H1 (cell line): ENCODE results near the gene FARS2. TPM values are rescaled to one million over a fixed set of nuclear protein-coding genes. Genes with fewer than 3 reads are reported as not detected.

ENCODE experiments used
- ASH2L ChIP-seq: fragments of 200-600, 300-600 bp; sonication (generic); IDR thresholded peaks from one replicate; pipeline ENCODE4 v1.7.1; 2017; ENCODE audit warnings: low read length
- ATF2 ChIP-seq: IDR thresholded peaks from 2 replicates; pipeline ENCODE4 v1.6.1; 2012; ENCODE audit warnings: low read length, inconsistent platforms
- BRCA1 ChIP-seq: IDR thresholded peaks from 2 replicates; pipeline ENCODE4 v1.6.1; 2012; ENCODE audit warnings: low read depth, low read length, improper control_type of control experiment
- CEBPB ChIP-seq: IDR thresholded peaks from 2 replicates; pipeline ENCODE4 v1.6.1; 2012; ENCODE audit warnings: low read depth, low read length
- CHD1 ChIP-seq: IDR thresholded peaks from 2 replicates; pipeline ENCODE4 v1.6.1; 2012; ENCODE audit warnings: low read depth, low read length, improper control_type of control experiment
- CTBP2 ChIP-seq: IDR thresholded peaks from 2 replicates; pipeline ENCODE4 v1.7.0; 2011; ENCODE audit warnings: borderline replicate concordance, mild to moderate bottlenecking, moderate library complexity, mixed read lengths, low read length; ENCODE audit not compliant: insufficient read depth, insufficient read length
- HDAC6 ChIP-seq: IDR thresholded peaks from one replicate; pipeline ENCODE4 v1.7.1; 2012; ENCODE audit warnings: low read depth, mild to moderate bottlenecking, inconsistent platforms, low read length, moderate library complexity
- JUND ChIP-seq: IDR thresholded peaks from 2 replicates; pipeline ENCODE4 v1.6.1; 2011; ENCODE audit warnings: mild to moderate bottlenecking, improper control_type of control experiment, low read length
- KDM4A ChIP-seq: IDR thresholded peaks from one replicate; pipeline ENCODE4 v1.7.1; 2012; ENCODE audit warnings: low read depth, mild to moderate bottlenecking, moderate library complexity, low read length, inconsistent platforms; ENCODE audit not compliant: severe bottlenecking
- MAX ChIP-seq: IDR thresholded peaks from 2 replicates; pipeline ENCODE4 v1.6.1; 2012; ENCODE audit warnings: inconsistent platforms
- NRF1 ChIP-seq: IDR thresholded peaks from 2 replicates; pipeline ENCODE4 v1.6.1; 2011; ENCODE audit warnings: mild to moderate bottlenecking, low read depth, low read length, improper control_type of control experiment
- POLR2A ChIP-seq, 2 experiments: IDR thresholded peaks; 1 replicate in 1 of 2; 2 replicates in 1 of 2; pipeline ENCODE4 v1.6.1; 2011; ENCODE audit warnings: low read depth in 2 of 2, low read length in 2 of 2, mild to moderate bottlenecking in 2 of 2; ENCODE audit errors: control extremely low read depth in 1 of 2
- POLR2AphosphoS5 ChIP-seq: IDR thresholded peaks from 2 replicates; pipeline ENCODE4 v1.6.1; 2011; ENCODE audit warnings: low read depth, low read length
- POU5F1 ChIP-seq: IDR thresholded peaks from 2 replicates; pipeline ENCODE4 v1.6.1; 2011; ENCODE audit warnings: low read depth, mild to moderate bottlenecking, low read length, moderate library complexity
- SAP30 ChIP-seq: fragments of 300-600 bp; sonication (generic); IDR thresholded peaks from 2 replicates; pipeline ENCODE4 v1.7.1; 2012; ENCODE audit warnings: low read length, moderate library complexity, mild to moderate bottlenecking, inconsistent platforms; ENCODE audit not compliant: insufficient read depth, insufficient replicate concordance
- SIN3A ChIP-seq, 2 experiments: IDR thresholded peaks in 1 of 2; conservative IDR thresholded peaks in 1 of 2; 2 replicates each; pipeline ENCODE4 v1.6.1; 2011 to 2012; ENCODE audit warnings: low read length in 2 of 2, improper control_type of control experiment in 1 of 2, low read depth in 1 of 2, mild to moderate bottlenecking in 1 of 2
- SIX5 ChIP-seq: IDR thresholded peaks from 2 replicates; pipeline ENCODE4 v1.6.1; 2011; ENCODE audit warnings: mild to moderate bottlenecking, low read depth, low read length
- SP1 ChIP-seq: IDR thresholded peaks from 2 replicates; pipeline ENCODE4 v1.6.1; 2011; ENCODE audit warnings: low read depth, low read length
- SP2 ChIP-seq: IDR thresholded peaks from 2 replicates; pipeline ENCODE4 v1.6.1; 2012; ENCODE audit warnings: mild to moderate bottlenecking, low read length, inconsistent platforms
- SRF ChIP-seq: IDR thresholded peaks from 2 replicates; pipeline ENCODE4 v1.6.1; 2011; ENCODE audit warnings: mild to moderate bottlenecking, low read depth, low read length, moderate library complexity
- SUZ12 ChIP-seq: fragments of 200-600 bp; sonication (generic); IDR thresholded peaks from 2 replicates; pipeline ENCODE4 v1.6.1; 2012; ENCODE audit warnings: mild to moderate bottlenecking, inconsistent platforms, low read length, moderate library complexity, mixed read lengths
- TEAD4 ChIP-seq: IDR thresholded peaks from 2 replicates; pipeline ENCODE4 v1.6.1; 2012; ENCODE audit warnings: low read depth, low read length, inconsistent platforms, mixed read lengths
- YY1 ChIP-seq: IDR thresholded peaks from 2 replicates; pipeline ENCODE4 v1.6.1; 2011; ENCODE audit warnings: low read depth, mild to moderate bottlenecking, low read length
- polyA plus RNA-seq, 7 experiments: library from polyadenylated mRNA; depleted of rRNA in 3 of 7; stranded (reverse) in 5 of 7; unstranded in 2 of 7; fragments of >200 nt in 5 of 7; fragments of 200-250 nt in 2 of 7; gene quantifications; 1 replicate in 5 of 7; 2 replicates in 1 of 7; 4 replicates in 1 of 7; pipeline versions ENCODE4 v1.2.1 to v1.2.3, GENCODE V29; 2011 to 2013; ENCODE audit warnings: missing spikeins in 2 of 7, mixed read lengths in 2 of 7
- total RNA-seq: library from RNA; stranded (reverse); fragmentation: NEBNext Ultra II Directional; extraction: Animal tissue kit (Norgen Biotek cat#: 25700); gene quantifications from 2 replicates; pipeline ENCODE4 v1.2.1, GENCODE V29; 2021

The FARS2 gene
- total and polyA plus RNA-seq, 2 of the 8 experiments (the other 6 are each of a cell fraction or from before 2014, with no cell fraction given): 11.7 to 14.4 TPM

- TF ChIP-seq CEBPB (no peak), JUND (no peak), KDM4A (peak; percentile 63), SUZ12 (no peak), ASH2L (peak; percentile 79), SRF (no peak), HDAC6 (no peak), MAX (peak; percentile 78), POLR2A (IDR thresholded peaks at IDR 0.05; ENCODE audit: control extremely low read depth in 1 of 2, low read depth in 2 of 2, low read length in 2 of 2) (peak; percentile 34 to 62), TEAD4 (peak; percentile 41; the same call in 1 of the 2 replicates), SP2 (no peak), POLR2AphosphoS5 (peak; percentile 12), SIN3A (conservative IDR thresholded peaks at IDR 0.05 in 1 of 2, IDR thresholded peaks at IDR 0.05 in 1 of 2; ENCODE audit: low read depth in 1 of 2, low read length in 2 of 2) (peak; percentile 90 to 97), SIX5 (no peak; the same call in 1 of the 2 replicates), NRF1 (no peak), BRCA1 (no peak), SAP30 (no peak), CHD1 (no peak), POU5F1 (no peak), CTBP2 (no peak), SP1 (0 out of 2 replicates have a peak, but pooled peaks have one; percentile 24), ATF2 (no peak), YY1 (peak; percentile 94)
Measured at GRCh38 chr6:5260661-5261544, at the start of gene FARS2, which contains the start of gene LYRM4 (continued).
